ENCODE data around the gene NRARP. TPM values are rescaled to one million over a fixed set of nuclear protein-coding genes. Genes with fewer than 3 reads are reported as not detected.
A peak's percentile ranks its signal among the peaks of the same experiment; 100 is the strongest.

Gene NRARP
- total and polyA plus RNA-seq, 7 experiments from 2014 or later: 0.70 to 2.7 (median 1.7) TPM; not detected in 2

- no peak overlapping the region for H3K27ac ChIP-seq (ENCODE audit: low read depth, low read length)
- H3K27me3 ChIP-seq (ENCODE audit: control insufficient read depth in 2 of 2, insufficient read depth in 2 of 2, low read length in 2 of 2): peaks cover 15 to 22% of the 10 kb centered on the region in 2 donors
- Mint-ChIP-seq H3K4me1 (peaks cover 0 to 14% (median 10%) of the 10 kb centered on the region in 7 donors), H3K27me3 (peaks cover 10 to 42% (median 16%) of the 10 kb centered on the region in 5 donors), H3K9me3 (no peaks in the 10 kb centered on the region), H3K4me3 (peak overlapping the region in 7 of 10 donors; percentile 21 to 82 (median 55)), H3K36me3 (no peaks in the 10 kb centered on the region), H3K27ac (no peak overlapping the region)
- ATAC-seq: no peak
- H3K9me3 ChIP-seq (ENCODE audit: control insufficient read depth in 2 of 3, low read length in 3 of 3): no peaks in the 10 kb centered on the region
- no peak overlapping the region for H3K4me3 ChIP-seq (ENCODE audit: low read length)
- no peaks in the 10 kb centered on the region for H3K36me3 ChIP-seq (ENCODE audit: control insufficient read depth in 2 of 3, insufficient read depth in 3 of 3, low read length in 3 of 3)
- CTCF ChIA-PET: interaction anchor here (0.6 kb wide), 1 partner anchor 13 kb away, joined by 7 read pairs; no protein-coding TSS in a partner anchor
- intact Hi-C loops (cut with micrococcal nuclease): loop anchor here (5.0 to 10.0 kb wide), 3 partner anchors 122 to 255 kb away; partner anchors contain the start of genes EXD3 (in 1 of the 2), MRPL41 (in 1 of the 2), NOXA1 (in 1 of the 2) and PNPLA7 (in 1 of the 2)
- DNase-seq: no peak
- peaks cover 7 to 13% of the 10 kb centered on the region in 2 donors for H3K4me1 ChIP-seq (ENCODE audit: control insufficient read depth in 2 of 2, insufficient read depth in 2 of 2, low read length in 2 of 2)
- POLR2A ChIA-PET: no interaction called here
Observed at GRCh38 chr9:137299938-137300337, 2.1 kb downstream of the NRARP start.

- no peaks in the 10 kb centered on the region for H3K36me3 Mint-ChIP-seq
- H3K4me1 ChIP-seq (ENCODE audit: control insufficient read depth in 2 of 2, insufficient read depth in 2 of 2, low read length in 2 of 2): peaks cover 7 to 12% of the 10 kb centered on the region in 2 donors
- H3K36me3 ChIP-seq (ENCODE audit: control insufficient read depth in 2 of 3, insufficient read depth in 3 of 3, low read length in 3 of 3): no peaks in the 10 kb centered on the region
- H3K4me3 Mint-ChIP-seq: no peak overlapping the region
- ATAC-seq: no peak
- H3K27me3 Mint-ChIP-seq: peaks cover 13 to 46% (median 20%) of the 10 kb centered on the region in 5 donors
- H3K4me3 ChIP-seq (ENCODE audit: low read length): no peak overlapping the region
- no peaks in the 10 kb centered on the region for H3K9me3 Mint-ChIP-seq
- intact Hi-C loops (cut with micrococcal nuclease): no loop called here
- H3K4me1 Mint-ChIP-seq: peaks cover 0 to 20% (median 13%) of the 10 kb centered on the region in 7 donors
- no peak overlapping the region for H3K27ac Mint-ChIP-seq
- H3K9me3 ChIP-seq (ENCODE audit: control insufficient read depth in 2 of 3, low read length in 3 of 3): no peaks in the 10 kb centered on the region
- peaks cover 15 to 24% of the 10 kb centered on the region in 2 donors for H3K27me3 ChIP-seq (ENCODE audit: control insufficient read depth in 2 of 2, insufficient read depth in 2 of 2, low read length in 2 of 2)
- POLR2A ChIA-PET: no interaction called here
- DNase-seq: no peak
- CTCF ChIA-PET: no interaction called here
- no peak overlapping the region for H3K27ac ChIP-seq (ENCODE audit: low read depth, low read length)
Observed at GRCh38 chr9:137299203-137299565, 2.9 kb downstream of the NRARP start.

- intact Hi-C loops (cut with micrococcal nuclease): no loop called here
- Mint-ChIP-seq H3K27me3 (peaks cover 18 to 49% (median 25%) of the 10 kb centered on the region in 5 donors), H3K27ac (no peak overlapping the region), H3K36me3 (no peaks in the 10 kb centered on the region), H3K9me3 (no peaks in the 10 kb centered on the region), H3K4me3 (peak overlapping the region in 1 of 10 donors; percentile 12), H3K4me1 (peaks cover 0 to 20% (median 13%) of the 10 kb centered on the region in 7 donors)
- no peaks in the 10 kb centered on the region for H3K36me3 ChIP-seq (ENCODE audit: control insufficient read depth in 2 of 3, insufficient read depth in 3 of 3, low read length in 3 of 3)
- no peak for DNase-seq
- no peak overlapping the region for H3K27ac ChIP-seq (ENCODE audit: low read depth, low read length)
- H3K4me1 ChIP-seq (ENCODE audit: control insufficient read depth in 2 of 2, insufficient read depth in 2 of 2, low read length in 2 of 2): peaks cover 7 to 12% of the 10 kb centered on the region in 2 donors
- ATAC-seq: no peak
- ChIA-PET CTCF (no interaction called here), POLR2A (no interaction called here)
- no peak overlapping the region for H3K4me3 ChIP-seq (ENCODE audit: low read length)
- H3K27me3 ChIP-seq (ENCODE audit: control insufficient read depth in 2 of 2, insufficient read depth in 2 of 2, low read length in 2 of 2): peaks cover 15 to 30% of the 10 kb centered on the region in 2 donors
- H3K9me3 ChIP-seq (ENCODE audit: control insufficient read depth in 2 of 3, low read length in 3 of 3): no peaks in the 10 kb centered on the region
Observed at GRCh38 chr9:137298401-137299202, 3.5 kb downstream of the NRARP start.

DNA sequence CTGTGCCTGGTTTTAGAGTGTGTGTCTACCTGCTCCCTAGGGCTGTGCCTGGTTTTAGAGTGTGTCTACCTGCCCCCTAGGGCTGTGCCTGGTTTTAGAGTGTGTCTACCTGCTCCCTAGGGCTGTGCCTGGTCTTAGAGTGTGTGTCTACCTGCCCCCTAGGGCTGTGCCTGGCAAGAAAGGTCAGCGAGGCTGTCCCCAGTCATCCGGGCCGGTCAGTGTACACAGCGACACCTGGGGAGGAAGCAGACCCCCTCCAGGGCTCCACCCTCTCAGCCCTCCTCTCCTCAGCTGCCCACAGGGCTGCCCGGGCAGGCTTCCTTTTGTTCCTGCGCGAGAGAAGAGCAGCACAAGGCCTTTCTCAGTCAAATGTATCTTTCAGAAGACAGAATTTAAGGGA lies 4.1 kb downstream of the NRARP start:
- ChIA-PET POLR2A (no interaction called here), CTCF (no interaction called here)
- Histone ChIP-seq H3K27me3 (ENCODE audit: control insufficient read depth in 2 of 2, insufficient read depth in 2 of 2, low read length in 2 of 2) (peaks cover 15 to 30% of the 10 kb centered on the region in 2 donors), H3K4me1 (ENCODE audit: control insufficient read depth in 2 of 2, insufficient read depth in 2 of 2, low read length in 2 of 2) (peaks cover 7 to 12% of the 10 kb centered on the region in 2 donors), H3K9me3 (ENCODE audit: control insufficient read depth in 2 of 3, low read length in 3 of 3) (no peaks in the 10 kb centered on the region), H3K4me3 (ENCODE audit: low read length) (no peak overlapping the region), H3K36me3 (ENCODE audit: control insufficient read depth in 2 of 3, insufficient read depth in 3 of 3, low read length in 3 of 3) (no peaks in the 10 kb centered on the region), H3K27ac (ENCODE audit: low read depth, low read length) (no peak overlapping the region)
- H3K9me3 Mint-ChIP-seq: no peaks in the 10 kb centered on the region
- H3K4me3 Mint-ChIP-seq: peak overlapping the region in 1 of 10 donors; percentile 12
- ATAC-seq (no peak), DNase-seq (no peak)
- intact Hi-C loops (cut with micrococcal nuclease): no loop called here
- peaks cover 0 to 20% (median 13%) of the 10 kb centered on the region in 7 donors for H3K4me1 Mint-ChIP-seq
- peaks cover 22 to 53% (median 31%) of the 10 kb centered on the region in 5 donors for H3K27me3 Mint-ChIP-seq
- H3K27ac Mint-ChIP-seq: no peak overlapping the region
- no peaks in the 10 kb centered on the region for H3K36me3 Mint-ChIP-seq

- CTCF ChIA-PET: interaction anchor here (1.0 to 1.2 kb wide), 3 partner anchors 12 to 107 kb away, joined by 3 to 5 read pairs (median 3); partner anchors contain the start of gene RNF224
- no peaks in the 10 kb centered on the region for H3K9me3 ChIP-seq (ENCODE audit: control insufficient read depth in 2 of 3, low read length in 3 of 3)
- peak overlapping the region; percentile 32 to 86 (median 71) for H3K4me3 Mint-ChIP-seq
- ATAC-seq: no peak
- no peak for DNase-seq
- H3K4me1 ChIP-seq (ENCODE audit: control insufficient read depth in 2 of 2, insufficient read depth in 2 of 2, low read length in 2 of 2): peaks cover 7 to 12% of the 10 kb centered on the region in 2 donors
- H3K27ac Mint-ChIP-seq: peak overlapping the region in 1 of 9 donors; percentile 50
- peaks cover 15 to 30% of the 10 kb centered on the region in 2 donors for H3K27me3 ChIP-seq (ENCODE audit: control insufficient read depth in 2 of 2, insufficient read depth in 2 of 2, low read length in 2 of 2)
- H3K4me3 ChIP-seq (ENCODE audit: low read length): no peak overlapping the region
- H3K27me3 Mint-ChIP-seq: peaks cover 22 to 53% (median 31%) of the 10 kb centered on the region in 5 donors
- H3K4me1 Mint-ChIP-seq: peaks cover 0 to 20% (median 13%) of the 10 kb centered on the region in 7 donors
- no peaks in the 10 kb centered on the region for H3K36me3 ChIP-seq (ENCODE audit: control insufficient read depth in 2 of 3, insufficient read depth in 3 of 3, low read length in 3 of 3)
- H3K9me3 Mint-ChIP-seq: no peaks in the 10 kb centered on the region
- H3K27ac ChIP-seq (ENCODE audit: low read depth, low read length): no peak overlapping the region
- no peaks in the 10 kb centered on the region for H3K36me3 Mint-ChIP-seq
- intact Hi-C loops (cut with micrococcal nuclease): no loop called here
- POLR2A ChIA-PET: interaction anchor here (0.6 kb wide), 2 partner anchors 60 to 366 kb away, joined by 3 to 6 read pairs; no protein-coding TSS in a partner anchor
Observed at GRCh38 chr9:137296670-137297664, 5.1 kb downstream of the NRARP start.
